Erythroblast (primary cell): ENCODE data around the gene WDFY2.
"Not testable (repeated sequence)": the region's sequence is repeated elsewhere in the genome, so short reads cannot be mapped to it uniquely, and the experiment has no call there.

Experiments
- DNase-seq, 2 experiments: peaks; one replicate each; lab custom pipeline; 2025; lab: John Stamatoyannopoulos, UW
- GATA1 ChIP-seq: IDR thresholded peaks from 2 replicates; pipeline ENCODE4 v1.6.1; 2011; ENCODE audit warnings: low read depth, mild to moderate bottlenecking, control low read depth, low read length, moderate library complexity
- POLR2A ChIP-seq: IDR thresholded peaks from 2 replicates; pipeline ENCODE4 v1.6.1; 2011; ENCODE audit warnings: mild to moderate bottlenecking, low read length

WDFY2 gene

GRCh38 chr13:51638216-51638871 is 54.1 kb downstream of the WDFY2 start:
- DNase-seq = no peak
- TF ChIP-seq POLR2A (no peak), GATA1 (no peak)

GRCh38 chr13:51639171-51639570 is 54.9 kb downstream of the WDFY2 start:
- DNase-seq = no peak
- no peak for TF ChIP-seq GATA1
- TF ChIP-seq POLR2A = no peak

- not testable (repeated sequence) for DNase-seq
These were observed 56.4 kb downstream of the WDFY2 start for GRCh38 chr13:51640696-51641095.

- no peak for TF ChIP-seq GATA1
- TF ChIP-seq POLR2A = no peak
- no peak for DNase-seq
These were observed 59.0 kb downstream of the WDFY2 start for GRCh38 chr13:51643105-51643881.

- TF ChIP-seq POLR2A (no peak), GATA1 (no peak)
- DNase-seq = no peak
These were observed 59.6 kb downstream of the WDFY2 start for GRCh38 chr13:51643882-51644281.

GRCh38 chr13:51644654-51645053 is 60.4 kb downstream of the WDFY2 start:
- DNase-seq = no peak
- no peak for TF ChIP-seq GATA1
- no peak for TF ChIP-seq POLR2A

- peak in 1 of 2 experiments; percentile 6 for DNase-seq
- TF ChIP-seq POLR2A (no peak), GATA1 (no peak)
These were observed 60.9 kb downstream of the WDFY2 start for GRCh38 chr13:51645154-51645650.

- TF ChIP-seq GATA1 = no peak
- TF ChIP-seq POLR2A = no peak
- DNase-seq = no peak
These were observed 61.8 kb downstream of the WDFY2 start for GRCh38 chr13:51645761-51646670.

GRCh38 chr13:51647067-51647466 is 62.8 kb downstream of the WDFY2 start:
- TF ChIP-seq GATA1 (no peak), POLR2A (no peak)
- DNase-seq = no peak

GRCh38 chr13:51652193-51652592 is 67.9 kb downstream of the WDFY2 start:
- not testable (repeated sequence) for DNase-seq

- DNase-seq = no peak
- TF ChIP-seq GATA1 (no peak), POLR2A (no peak)
These were observed 75.2 kb downstream of the WDFY2 start for GRCh38 chr13:51659276-51660127.

- TF ChIP-seq GATA1 (no peak), POLR2A (no peak)
- no peak for DNase-seq
These were observed 76.6 kb downstream of the WDFY2 start for GRCh38 chr13:51660813-51661212.
